NCI-H2196 (cell line): Measurements from ENCODE around the gene ACD.

Experiments
- DNase-seq: peaks from one replicate; lab custom pipeline; 2025; ENCODE audit not compliant: unreplicated experiment; lab: John Stamatoyannopoulos, UW

ACD gene

DNA sequence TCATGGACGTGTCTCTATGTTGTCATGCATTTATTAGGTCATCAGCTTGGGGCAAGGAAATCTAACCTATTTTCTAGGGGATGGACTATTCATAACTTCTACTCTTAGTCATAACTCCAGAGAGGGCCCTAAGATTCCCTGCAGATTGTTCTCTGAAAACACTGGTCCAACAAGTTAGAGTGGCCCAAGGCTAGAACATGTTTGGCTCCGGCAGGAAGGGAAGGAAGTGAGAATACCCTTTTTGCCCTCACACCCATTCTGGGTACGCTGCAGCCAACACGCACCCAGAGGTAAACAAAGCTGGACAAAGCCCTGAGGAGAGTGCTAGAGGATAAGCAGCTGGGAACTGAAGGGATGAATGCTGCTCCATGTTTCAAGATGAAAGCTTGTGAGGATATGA lies 16.5 kb upstream of the ACD start:
- no peak for DNase-seq

DNA sequence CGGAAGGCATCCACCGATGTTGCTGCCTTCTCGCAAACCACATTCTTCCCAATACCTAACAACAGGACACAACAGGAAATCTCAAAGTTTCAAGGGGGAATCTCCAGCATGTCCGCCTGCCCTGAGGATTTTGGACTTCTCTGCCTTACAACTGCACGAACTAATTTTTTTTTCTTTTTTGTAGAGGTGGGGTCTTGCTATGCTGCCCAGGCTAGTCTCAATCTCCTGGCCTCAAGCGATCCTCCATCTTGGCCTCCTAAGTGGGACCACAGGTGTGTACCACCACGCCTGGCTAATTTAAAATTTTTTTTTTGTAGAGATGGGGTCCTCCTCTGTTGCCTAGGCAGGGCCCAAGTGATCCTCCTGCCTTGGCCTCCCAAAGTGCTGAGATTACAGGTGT lies 15.9 kb upstream of the ACD start:
- no peak for DNase-seq

DNA sequence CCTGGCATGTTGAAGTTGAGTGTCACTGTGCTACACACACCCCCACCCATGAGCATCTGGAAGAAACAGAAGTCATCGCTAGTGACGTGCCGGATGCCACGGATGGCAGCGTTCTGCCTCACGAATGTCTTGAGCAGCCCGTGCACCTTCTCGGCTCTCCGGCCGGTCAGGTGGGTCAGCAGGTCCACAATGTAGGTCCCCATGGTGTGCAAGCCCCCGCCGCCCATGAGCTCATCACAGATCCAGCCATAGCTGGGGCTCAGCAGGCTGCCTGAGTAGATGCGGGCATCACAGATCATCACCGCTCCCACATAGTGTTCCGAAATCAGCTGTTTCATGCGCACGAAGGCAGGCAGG lies 15.5 kb upstream of the ACD start:
- DNase-seq, result no peak

DNA sequence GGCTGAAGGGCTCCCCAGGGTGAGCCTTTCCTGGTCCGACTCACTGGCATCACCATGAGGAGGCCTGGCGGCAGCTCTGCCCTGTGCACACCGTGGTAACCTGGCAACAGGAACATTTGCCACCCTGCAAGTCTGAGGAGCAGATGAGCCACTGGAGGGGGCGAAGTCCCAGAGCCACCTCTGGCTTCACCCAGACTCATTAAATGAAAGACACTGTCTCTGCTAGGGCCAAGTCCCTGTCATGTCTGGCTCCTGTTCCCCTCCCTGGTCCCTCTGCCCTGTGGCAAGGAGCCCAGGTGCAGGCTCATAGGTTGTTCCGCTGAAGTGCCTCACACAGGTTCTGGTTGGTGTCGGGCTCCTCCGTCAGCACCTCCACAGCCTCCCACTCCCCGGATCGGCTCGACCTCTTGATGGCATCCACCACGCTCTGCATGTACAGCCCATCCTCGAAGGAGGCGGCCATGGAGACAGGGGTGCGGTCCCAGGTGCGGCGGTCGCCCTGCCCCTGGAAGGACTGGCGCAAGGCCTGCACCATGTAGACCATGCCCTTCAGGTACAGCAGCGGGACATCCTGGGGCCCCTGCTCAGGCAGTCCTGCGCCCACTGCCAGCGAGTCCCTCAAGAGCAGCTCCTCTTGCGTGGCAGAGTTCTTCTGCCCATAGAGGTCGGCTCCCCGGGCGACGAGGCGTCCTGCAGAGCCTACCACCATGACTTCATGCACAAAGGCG lies 15.0 kb upstream of the ACD start:
- no peak for DNase-seq

DNA sequence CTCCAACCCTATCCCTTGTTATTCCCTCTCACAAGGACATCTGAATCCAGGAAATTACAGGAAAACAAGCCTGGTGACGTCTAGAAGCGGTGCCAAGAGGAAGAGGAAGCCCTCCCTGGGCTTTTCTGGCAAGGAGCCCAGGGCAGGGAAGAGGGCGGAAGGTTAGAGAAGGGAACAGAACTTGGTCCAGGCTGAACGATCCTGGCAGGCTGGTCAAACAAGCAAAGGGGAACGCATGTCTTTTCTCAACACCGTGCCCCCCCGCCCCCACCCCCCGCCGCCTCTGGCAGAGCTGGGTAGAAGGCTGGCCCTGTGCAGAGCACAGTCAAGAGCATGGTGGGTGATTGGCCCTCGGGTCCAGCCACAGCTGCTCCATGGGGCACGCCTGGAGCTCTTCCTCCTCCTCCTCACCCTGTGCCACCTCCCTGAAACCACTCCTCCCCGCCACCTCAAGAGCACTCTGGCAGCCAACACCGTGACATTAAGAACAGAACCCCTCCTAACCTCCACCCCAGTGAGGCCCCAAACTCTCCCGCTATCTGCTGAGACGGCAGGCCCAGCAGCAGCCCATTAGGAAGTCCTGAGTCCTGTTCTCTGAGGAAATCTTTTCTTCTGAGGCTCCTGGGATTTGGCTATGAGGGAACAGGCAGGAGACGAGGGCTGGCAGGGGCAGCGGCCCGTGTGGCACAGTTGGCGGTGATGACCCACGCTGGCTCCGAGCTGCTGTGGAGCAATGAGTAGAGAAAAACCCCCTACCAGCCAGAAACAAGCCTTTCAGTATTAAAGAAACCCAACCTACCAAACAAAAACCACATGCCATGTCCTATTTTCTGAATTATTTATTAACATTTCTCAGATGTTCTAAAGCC lies 13.9 kb upstream of the ACD start:
- DNase-seq, result peak; percentile 32

DNA sequence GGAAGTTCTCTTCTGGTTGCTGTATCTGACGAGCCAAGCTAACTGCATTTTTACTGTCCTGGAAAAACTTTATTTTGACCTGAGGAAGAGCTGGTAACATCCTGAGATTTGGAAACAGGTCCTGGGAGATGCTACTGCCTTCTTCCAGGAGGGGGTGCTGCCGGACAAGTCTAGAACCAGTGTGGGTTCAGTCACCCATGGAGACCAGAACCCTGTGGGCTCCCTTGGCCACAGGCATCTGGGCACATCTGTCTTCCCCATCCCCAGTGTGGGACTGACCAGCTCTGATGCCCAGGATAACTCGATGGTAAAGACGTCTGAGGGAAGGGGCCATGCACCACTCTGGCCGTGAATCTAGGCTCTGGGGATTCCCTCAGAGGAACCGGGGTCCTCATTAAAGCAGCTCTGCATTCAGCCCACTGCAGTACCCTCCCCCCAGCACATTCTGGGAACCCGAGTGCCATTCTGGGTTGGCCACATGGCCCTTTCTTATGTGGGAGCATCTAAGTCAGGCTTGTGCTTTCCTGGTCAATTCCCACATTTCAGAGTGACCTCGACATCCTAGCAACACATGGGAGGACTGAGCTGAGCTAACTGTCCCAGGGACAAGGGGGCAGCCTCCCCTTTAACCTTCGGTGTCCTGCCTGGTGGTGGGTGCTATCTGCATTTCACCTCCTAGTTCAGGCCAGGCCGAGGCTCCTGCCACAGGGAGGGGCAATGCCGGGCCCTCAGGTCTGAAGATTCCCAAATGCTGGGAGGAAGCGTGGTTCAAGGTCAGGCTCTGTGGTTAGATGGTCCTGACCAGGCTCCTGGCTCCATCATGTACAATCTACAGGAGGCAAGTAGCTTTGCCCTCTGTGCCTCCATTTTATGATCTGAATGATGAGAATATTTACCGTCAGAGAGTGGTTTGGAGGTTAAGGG lies 12.9 kb upstream of the ACD start:
- peak; percentile 63 for DNase-seq

DNA sequence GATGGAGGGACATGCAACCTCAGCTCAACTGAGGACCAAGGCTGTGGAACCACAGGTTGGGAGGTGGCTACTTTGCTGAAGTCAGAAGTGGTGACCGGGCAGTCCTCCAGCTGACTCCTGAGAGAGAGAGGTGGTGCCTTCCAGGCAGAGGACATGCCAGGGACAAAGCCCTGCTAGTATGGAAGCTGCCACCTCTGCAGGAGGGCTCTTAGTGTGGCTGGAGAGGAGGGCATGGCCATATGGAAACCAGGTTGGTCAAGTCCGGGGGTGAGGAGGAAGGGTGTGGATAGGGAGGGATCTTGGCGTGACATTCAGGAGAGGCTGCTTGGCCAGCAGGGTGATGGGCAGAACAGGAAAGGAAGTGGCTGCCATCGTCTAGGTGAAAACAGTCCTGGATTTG lies 12.2 kb upstream of the ACD start:
- peak; percentile 15 for DNase-seq

DNA sequence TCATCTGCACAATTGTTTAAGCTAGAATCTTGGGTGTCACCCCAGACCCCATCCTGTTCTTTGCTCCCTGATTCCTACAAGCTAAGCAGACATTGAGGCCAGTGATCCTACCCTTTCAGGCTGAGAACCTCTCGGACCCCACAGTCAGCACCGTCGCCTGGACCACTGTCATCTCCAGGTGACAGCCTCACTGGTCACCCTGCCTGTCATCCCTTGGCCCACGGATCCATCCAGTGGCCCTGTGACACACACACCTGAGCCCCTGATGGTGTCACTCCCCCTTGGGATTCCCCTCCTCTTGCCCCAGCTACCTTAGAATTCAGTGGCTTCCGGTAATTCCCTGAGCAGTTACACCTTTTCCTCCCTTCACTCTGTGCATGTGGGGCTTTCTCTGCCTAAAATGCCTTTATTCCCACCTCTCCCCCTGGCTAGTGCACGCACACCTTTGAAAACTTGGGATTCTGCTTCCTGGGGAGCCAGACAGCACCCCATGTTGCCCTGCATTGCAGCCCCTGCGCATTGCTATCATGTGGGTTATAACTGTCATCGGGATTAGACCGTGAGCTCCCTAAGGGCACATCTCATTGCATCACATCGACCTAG lies 9.5 kb upstream of the ACD start:
- no peak for DNase-seq

DNA sequence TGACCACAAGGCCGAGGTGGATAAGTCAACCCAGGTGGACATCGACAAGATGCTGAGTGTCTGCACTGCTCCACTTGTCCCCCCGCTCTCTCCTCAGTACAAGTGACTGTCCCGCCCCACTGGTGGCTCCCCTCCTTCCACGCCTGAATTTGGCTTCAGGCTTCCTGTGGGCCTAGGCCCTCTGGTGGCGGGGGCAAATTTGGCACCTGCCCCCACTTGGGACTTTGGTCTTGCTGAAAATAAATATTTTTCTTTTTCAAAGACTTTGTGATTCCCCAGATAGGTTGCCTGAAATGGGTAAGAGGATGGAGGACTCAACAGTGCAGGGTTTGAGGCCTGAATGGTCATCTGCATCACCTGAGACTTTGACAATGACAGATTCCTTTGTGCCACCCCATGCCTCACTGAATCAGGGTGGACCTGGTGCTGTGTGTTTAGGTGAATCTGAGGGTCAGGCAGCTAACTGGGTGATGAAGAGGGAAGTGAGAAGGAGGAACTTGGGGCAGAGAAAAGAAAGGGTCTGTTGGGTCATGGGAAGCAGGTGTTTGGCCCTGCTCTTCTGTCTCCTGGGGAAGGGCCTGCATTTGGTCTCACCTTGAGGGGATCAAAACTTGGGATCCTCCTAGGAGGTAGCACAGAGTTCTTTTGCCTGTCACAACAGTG lies 8.6 kb upstream of the ACD start:
- no peak for DNase-seq

DNA sequence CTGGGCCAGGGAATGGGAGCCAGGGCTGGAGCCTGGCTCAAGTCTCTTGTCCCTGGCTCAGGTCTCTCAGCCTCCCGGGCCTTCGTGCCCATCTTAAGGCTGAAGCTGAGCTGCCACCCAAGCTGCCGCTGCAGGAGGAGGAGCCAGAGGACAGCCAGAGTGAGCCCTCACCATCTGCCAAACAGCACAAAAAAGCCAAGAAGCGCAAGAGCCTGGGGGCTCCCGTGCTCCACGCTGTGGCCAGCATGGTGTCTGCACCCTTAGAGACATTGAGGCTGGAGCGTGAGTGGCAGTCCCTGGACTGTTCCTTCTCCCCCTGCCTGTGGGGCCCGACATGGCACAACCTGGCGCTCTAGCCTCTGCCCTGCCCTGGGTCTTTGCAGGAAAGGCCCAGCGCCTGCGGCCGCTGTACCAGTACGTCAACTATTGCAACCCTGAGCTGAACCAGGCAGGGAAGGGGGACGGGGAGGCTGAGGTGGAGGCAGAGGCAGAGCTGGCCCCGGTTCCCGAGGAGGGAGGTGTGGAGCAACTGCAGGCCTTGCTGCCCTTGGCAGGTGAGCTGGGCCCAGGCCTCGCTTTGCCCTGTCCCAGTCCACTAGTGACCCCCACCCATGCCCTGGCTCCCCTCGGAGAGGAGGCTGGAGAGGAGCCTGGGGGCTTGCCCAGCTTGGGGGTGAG lies 7.9 kb upstream of the ACD start:
- no peak for DNase-seq

DNA sequence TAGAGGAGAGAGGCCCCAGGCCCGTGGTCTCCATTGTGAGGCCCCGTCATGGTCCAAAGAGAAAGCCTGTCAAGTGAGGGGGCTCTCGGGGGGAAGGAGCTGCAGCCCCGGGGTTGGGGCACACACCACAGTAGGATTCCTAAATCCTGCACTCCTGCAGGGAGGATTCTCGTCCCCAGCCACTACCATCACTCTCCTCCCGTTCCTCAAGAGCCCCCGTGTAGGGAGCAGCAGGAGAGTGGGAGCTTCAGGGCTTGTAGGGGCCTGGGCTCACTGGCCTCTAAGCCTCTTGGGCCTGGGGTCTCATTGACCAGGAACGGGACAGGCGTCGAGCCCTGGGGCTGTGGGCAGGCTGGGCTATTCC lies 7.4 kb upstream of the ACD start:
- DNase-seq, result no peak

DNA sequence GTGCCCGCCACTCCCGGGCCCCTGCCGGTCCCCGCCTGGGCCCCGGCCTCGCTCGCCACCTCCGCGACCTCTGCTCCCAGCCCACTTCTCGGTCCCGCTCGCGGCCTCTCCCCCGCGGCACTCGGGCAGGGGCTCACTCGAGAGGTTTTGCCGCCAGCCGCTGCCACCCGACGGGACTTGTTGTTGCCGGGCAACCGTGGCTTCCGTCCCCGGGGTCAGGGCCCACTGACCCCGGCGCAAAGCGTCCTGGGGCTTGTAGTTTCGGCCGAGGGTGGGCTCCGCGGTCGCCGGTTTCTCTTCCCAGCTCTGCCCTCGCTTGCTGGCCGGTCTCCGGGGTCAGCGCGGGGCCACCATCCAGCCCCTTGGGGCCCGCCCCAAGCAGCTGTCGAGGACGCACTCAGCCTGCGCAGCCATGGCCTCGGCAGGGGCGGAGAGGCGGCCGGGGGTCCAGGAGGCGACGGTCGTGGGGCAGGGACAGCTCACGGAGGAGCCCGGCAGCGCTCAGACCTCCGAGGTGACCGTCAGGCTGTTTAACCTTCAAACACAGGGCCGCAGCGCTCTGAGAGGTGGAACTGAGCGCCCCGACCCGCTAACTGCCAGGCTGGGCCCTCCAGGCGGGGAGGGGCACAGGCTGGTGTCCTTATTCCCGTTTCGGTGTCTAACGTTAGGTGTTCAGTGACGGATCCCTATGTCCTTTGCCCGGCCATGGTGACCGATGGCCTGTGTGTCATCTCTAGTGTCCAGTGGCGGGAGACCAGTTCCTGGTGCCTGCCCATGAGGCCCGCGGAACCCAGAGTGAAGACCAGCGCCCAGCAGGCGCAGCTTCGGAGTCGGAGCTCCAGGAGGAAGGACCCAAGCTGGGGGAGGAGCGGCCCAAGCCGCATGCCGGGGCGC lies 6.7 kb upstream of the ACD start, which contains the start of the genes C16orf86 and ENKD1:
TSS of gene C16orf86 (plus strand) at position 256 of the 894 bp plus-strand sequence. CDS start at position 413, 157 bp downstream.
TSS of gene ENKD1 (minus strand) at position 192 of the 894 bp plus-strand sequence. CDS start 308 bp downstream, outside the sequence.
- DNase-seq, result peak; percentile 47

DNA sequence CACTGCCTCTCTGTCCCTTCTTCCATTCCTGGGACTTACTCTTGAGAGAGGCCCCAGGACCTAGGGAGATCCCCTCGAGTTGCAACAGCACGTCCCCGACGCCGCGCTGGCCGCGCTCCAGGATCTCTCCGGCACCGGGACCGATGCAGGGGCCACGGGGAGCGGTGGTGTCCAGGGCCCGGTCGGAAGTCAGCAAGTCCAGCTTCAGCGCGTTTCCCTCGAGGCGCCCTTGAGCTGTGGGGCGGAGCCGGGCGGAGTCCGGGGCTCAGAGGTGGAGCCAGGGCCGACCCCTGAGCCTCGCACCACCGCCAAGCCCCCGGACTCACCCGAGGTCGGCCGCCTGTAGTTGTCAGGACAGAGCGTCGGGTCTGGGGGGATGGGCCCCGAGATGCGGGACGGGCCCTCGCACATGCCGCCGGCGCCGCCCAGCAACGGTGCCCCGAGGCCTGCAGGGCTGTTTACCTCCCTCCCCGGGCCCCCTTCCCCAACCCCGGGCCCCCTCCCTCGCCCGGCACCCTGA lies 6.0 kb upstream of the ACD start:
- DNase-seq, result no peak

DNA sequence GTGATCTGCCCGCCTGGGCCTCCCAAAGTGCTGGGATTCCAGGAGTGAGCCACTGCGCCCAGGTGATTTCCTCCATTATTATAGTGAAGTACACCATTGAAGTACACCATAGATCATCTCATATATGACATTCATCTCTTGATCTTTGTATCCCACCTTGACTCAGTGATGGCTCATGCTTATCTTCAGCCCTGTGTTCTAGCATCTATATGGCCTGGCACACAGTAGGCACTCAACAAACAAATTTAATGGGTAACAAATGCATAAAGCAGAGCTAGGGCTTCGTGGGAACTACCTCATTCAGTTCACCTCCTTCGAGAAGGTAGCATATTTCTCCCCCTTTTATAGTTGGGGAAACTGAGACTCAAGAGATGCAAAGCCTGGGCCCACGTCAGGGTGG lies 5.5 kb upstream of the ACD start:
- no peak for DNase-seq

DNA sequence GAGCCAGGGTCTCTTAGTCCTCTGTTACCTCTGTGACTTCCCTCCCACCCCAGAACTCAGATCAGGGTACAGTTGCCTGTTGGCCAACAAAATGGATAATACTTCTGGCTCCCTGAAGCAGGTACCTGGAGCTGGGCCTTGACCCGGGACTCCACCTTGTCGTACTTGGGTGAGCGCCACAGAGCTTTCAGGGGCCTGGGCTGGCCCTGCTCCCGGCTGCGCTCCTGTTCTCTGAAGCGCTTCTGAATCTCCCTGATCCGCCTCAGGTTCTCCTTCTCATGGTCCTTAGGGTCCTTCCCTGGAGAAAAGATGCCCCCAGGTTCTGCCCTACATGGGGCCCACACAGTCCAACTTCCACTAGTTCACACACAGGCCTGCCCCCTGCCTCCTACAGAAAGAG lies 4.8 kb upstream of the ACD start:
- DNase-seq, result no peak

DNA sequence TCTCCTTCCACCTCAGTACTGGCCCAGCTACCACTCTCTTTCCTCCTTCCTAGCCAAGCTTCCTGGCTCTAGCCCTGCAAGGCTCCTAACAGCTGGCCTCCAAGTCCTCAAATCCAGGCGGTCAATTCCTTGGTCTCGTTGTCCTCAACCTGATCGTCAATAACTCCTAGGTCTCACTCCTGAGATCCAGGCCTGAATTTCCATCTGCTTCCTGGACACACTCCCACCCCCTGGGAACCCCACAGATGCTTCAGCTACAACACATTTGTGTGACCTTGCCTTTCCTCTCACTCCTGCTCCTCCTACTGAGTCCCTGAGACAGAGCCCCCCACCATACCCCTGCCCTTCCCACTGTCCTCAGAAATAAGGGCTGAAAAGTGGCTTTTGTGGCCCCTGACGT lies 4.2 kb upstream of the ACD start:
- no peak for DNase-seq

DNA sequence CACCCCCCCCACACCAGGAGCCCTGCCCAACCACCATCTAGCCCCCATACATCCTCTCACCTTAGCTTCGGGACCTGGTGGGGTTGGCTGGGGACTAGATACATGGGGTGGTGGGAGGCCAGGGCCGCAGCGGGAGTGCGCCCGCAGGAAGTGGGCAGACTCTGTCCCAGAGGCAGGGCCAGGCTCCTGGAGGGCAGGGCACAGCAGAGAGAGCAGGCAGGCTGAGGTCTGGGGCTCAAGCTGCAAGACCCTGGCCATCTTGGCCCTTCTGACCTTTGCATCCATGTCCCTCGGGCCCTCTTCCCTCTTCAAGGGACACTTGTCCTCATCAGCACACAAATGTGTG lies 3.8 kb upstream of the ACD start:
- no peak for DNase-seq

DNA sequence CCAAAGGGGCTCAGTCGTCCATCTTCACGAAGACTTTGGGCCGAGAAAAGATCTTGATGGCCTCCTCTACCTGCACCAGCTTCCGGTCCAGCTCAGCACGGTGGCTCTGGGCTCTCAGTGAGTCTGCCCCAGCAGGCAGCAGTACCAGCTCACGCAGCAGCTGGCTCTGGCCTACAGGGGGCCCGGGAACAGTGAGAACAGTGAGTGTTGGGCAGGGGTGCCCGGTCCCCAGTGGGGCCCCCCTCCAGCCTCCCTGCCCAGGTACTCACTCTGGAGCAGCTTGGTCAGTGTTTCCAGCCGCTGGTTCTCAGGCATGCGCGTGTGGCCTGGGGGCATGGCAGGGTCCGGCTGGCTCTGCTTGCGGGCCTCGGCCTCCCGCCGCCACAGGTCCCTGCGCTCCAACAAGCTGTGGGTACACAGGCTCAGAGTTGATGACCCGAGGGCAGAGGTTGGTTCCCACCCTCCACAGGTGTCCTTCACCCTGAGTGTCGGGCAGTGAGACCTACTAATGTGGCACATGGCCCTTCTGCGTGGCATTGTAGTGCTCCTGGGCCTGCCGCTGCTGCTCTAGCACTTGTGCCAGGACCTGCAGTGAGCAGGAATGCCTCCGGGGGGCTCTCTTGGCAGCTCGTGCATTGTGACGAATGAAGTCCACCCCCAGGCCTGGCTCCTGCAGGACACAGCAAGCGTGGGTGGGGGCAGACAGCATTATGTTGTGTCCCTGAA lies 3.3 kb upstream of the ACD start:
- no peak for DNase-seq
